ENCODE measurements around the gene ARHGAP8. TPM values are rescaled to one million over a fixed set of nuclear protein-coding genes. Genes with fewer than 3 reads are reported as not detected.

Gene ARHGAP8
- total and polyA plus RNA-seq, 4 experiments from 2014 or later: 0.67 TPM; not detected in 3

- H3K9me3 ChIP-seq (ENCODE audit: control insufficient read depth in 1 of 2, low read length in 2 of 2): no peaks in the 10 kb centered on the region
- peaks cover 0 to 6% of the 10 kb centered on the region in 2 donors for H3K36me3 Mint-ChIP-seq
- CTCF ChIA-PET (ENCODE audit: partially characterized antibody): no interaction called here
- no peaks in the 10 kb centered on the region for H3K27me3 ChIP-seq (ENCODE audit: insufficient read depth, low read length)
- no peak overlapping the region for H3K4me3 Mint-ChIP-seq
- H3K9me3 Mint-ChIP-seq: peaks cover under 1 to 27% (median 13%) of the 10 kb centered on the region in 8 donors
- H3K36me3 ChIP-seq (ENCODE audit: insufficient read depth, low read length): no peaks in the 10 kb centered on the region
- POLR2A ChIA-PET (ENCODE audit: partially characterized antibody): no interaction called here
- H3K27me3 Mint-ChIP-seq: peaks cover 24 to 26% of the 10 kb centered on the region in 2 donors
- no peaks in the 10 kb centered on the region for H3K4me1 Mint-ChIP-seq
- H3K4me1 ChIP-seq (ENCODE audit: insufficient read depth, low read length): no peaks in the 10 kb centered on the region
- no peak overlapping the region for H3K4me3 ChIP-seq (ENCODE audit: low read length in 2 of 2)
- intact Hi-C loops (cut with micrococcal nuclease): no loop called here
- no peak overlapping the region for H3K27ac Mint-ChIP-seq
- no peak for DNase-seq
- no peak overlapping the region for H3K27ac ChIP-seq (ENCODE audit: low read depth, low read length)
These were observed 155.7 kb downstream of the ARHGAP8 start for GRCh38 chr22:44907765-44908737.

- H3K27ac Mint-ChIP-seq: no peak overlapping the region
- CTCF ChIA-PET (ENCODE audit: partially characterized antibody): no interaction called here
- Histone ChIP-seq H3K4me1 (ENCODE audit: insufficient read depth, low read length) (no peaks in the 10 kb centered on the region), H3K4me3 (ENCODE audit: low read length in 2 of 2) (no peak overlapping the region), H3K27me3 (ENCODE audit: insufficient read depth, low read length) (no peaks in the 10 kb centered on the region), H3K9me3 (ENCODE audit: control insufficient read depth in 1 of 2, low read length in 2 of 2) (no peaks in the 10 kb centered on the region), H3K27ac (ENCODE audit: low read depth, low read length) (no peak overlapping the region), H3K36me3 (ENCODE audit: insufficient read depth, low read length) (no peaks in the 10 kb centered on the region)
- intact Hi-C loops (cut with micrococcal nuclease): no loop called here
- POLR2A ChIA-PET (ENCODE audit: partially characterized antibody): no interaction called here
- peaks cover 19% of the 10 kb centered on the region in 2 donors for H3K27me3 Mint-ChIP-seq
- peaks cover 0 to 27% (median 10%) of the 10 kb centered on the region in 8 donors for H3K9me3 Mint-ChIP-seq
- H3K36me3 Mint-ChIP-seq: peaks cover 0 to 6% of the 10 kb centered on the region in 2 donors
- no peak for DNase-seq
- H3K4me1 Mint-ChIP-seq: no peaks in the 10 kb centered on the region
- no peak overlapping the region for H3K4me3 Mint-ChIP-seq
These were observed 156.9 kb downstream of the ARHGAP8 start for GRCh38 chr22:44909241-44909640.

Other genes with a start within 250 kb of the ARHGAP8 start
- 10 to 100 TPM; 45.9 to 46.5 TPM for gene PRR5, start 50.4 kb upstream of the ARHGAP8 start, total RNA-seq
- 10 to 100 TPM; 45.1 to 74.0 TPM for gene PRR5, start 50.4 kb upstream of the ARHGAP8 start, polyA plus RNA-seq